Panc1 (cell line): ENCODE measurements around the gene NFATC2.

ENCODE experiments used
- CTCF ChIP-seq: fragments of 450-650 bp; IDR thresholded peaks from 2 replicates; pipeline ENCODE4 v1.5.1; 2017; ENCODE audit warnings: mild to moderate bottlenecking
- POLR2AphosphoS5 ChIP-seq: IDR thresholded peaks from 2 replicates; pipeline ENCODE4 v1.6.1; 2012; ENCODE audit warnings: mild to moderate bottlenecking, low read depth, low read length, moderate library complexity
- REST ChIP-seq, 2 experiments: IDR thresholded peaks; 2 replicates each; pipeline ENCODE4 v1.6.1; 2011 to 2012; ENCODE audit warnings: low read depth in 2 of 2, control low read depth in 1 of 2, low read length in 1 of 2, mild to moderate bottlenecking in 1 of 2, moderate library complexity in 1 of 2; ENCODE audit not compliant: insufficient read depth in 1 of 2
- TCF7L2 ChIP-seq: IDR thresholded peaks from 2 replicates; pipeline ENCODE4 v1.6.1; 2011; ENCODE audit warnings: mild to moderate bottlenecking, low read depth, low read length, inconsistent platforms

- TF ChIP-seq POLR2AphosphoS5 (peak; percentile 22; the same call in 1 of the 2 replicates), TCF7L2 (no peak; the same call in 1 of the 2 replicates), CTCF (peak; percentile 73), REST (IDR thresholded peaks at IDR 0.05; ENCODE audit: insufficient read depth in 1 of 2, low read depth in 2 of 2, low read length in 1 of 2) (0 out of 4 replicates have a peak, but pooled peaks of 1 of the 2 experiments have one; percentile 62)
Observed at GRCh38 chr20:51562332-51563173, 20.0 kb upstream of the NFATC2 start.
